ENCODE data around the gene ZSCAN5A.
"Not testable (repeated sequence)": the region's sequence is repeated elsewhere in the genome, so short reads cannot be mapped to it uniquely, and the experiment has no call there.

The ZSCAN5A gene

DNA sequence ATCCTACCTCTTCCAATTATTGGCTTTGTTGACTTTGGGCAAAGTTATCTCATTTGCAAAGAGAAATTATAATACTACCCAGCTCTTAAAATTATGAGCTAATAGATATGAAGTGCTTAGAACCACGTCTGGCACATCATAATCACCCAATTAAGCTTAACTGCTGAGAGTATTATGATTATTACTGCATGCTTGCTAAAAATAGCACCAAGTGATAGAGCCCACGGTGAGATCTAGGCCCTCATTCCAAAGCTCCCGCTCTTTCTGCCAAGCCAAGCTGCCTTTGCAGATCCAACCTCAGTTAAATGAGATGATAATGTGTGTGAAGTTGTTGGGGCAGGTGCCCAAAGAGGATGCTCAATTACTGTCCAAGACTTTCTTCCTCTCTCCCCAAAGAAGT lies 48.6 kb downstream of the ZSCAN5A start:
- no peak for ATAC-seq
- Mint-ChIP-seq H3K36me3 (no peaks in the 10 kb centered on the region), H3K4me1 (no peaks in the 10 kb centered on the region), H3K4me3 (no peak overlapping the region), H3K9me3 (no peaks in the 10 kb centered on the region), H3K27ac (no peak overlapping the region)
- DNase-seq (ENCODE audit: low spot score in 2 of 2) = no peak

DNA sequence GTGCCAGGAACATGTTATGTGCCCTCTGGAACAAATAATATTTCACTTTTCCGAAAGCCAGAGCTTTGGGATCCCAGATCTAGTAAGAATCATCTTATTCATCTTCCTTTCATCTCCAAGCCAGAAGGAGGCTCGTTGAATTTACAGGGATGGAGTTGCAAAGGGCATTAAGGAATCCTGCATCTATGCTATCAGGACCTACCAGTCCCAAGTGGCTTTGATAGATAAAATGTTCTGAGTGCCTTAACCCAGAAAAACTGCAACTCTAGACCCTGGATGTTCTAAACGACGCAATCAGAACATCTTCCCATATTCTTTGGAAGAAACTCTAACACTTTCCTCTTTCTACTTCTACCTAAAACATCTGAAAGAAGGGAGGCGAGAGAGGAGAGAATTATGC lies 51.3 kb downstream of the ZSCAN5A start:
- Mint-ChIP-seq H3K27ac (no peak overlapping the region), H3K4me1 (no peaks in the 10 kb centered on the region), H3K9me3 (no peaks in the 10 kb centered on the region), H3K4me3 (no peak overlapping the region), H3K36me3 (no peaks in the 10 kb centered on the region)
- DNase-seq (ENCODE audit: low spot score in 2 of 2) (no peak), ATAC-seq (no peak)

DNA sequence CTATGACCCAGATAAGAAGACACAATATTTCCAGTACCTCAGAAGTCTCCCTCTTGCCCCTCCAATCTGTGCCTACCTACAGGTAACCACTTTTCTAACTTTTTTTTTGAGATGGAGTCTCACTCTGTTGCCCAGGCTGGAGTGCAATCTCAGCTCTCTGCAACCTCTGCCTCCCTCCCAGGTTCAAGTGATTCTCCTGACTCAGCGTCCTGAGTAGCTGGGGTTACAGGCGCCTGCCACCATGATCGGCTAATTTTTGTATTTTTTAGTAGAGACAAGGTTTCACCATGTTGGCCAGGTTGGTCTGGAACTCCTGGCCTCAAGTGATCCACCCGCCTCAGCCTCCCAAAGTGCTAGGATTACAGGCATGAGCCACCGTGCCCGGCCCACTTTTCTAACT lies 52.7 kb downstream of the ZSCAN5A start:
- H3K4me1 Mint-ChIP-seq; ATAC-seq; DNase-seq (ENCODE audit: low spot score in 2 of 2); H3K4me3 Mint-ChIP-seq; H3K36me3 Mint-ChIP-seq; H3K9me3 Mint-ChIP-seq; H3K27ac Mint-ChIP-seq: not testable (repeated sequence)

DNA sequence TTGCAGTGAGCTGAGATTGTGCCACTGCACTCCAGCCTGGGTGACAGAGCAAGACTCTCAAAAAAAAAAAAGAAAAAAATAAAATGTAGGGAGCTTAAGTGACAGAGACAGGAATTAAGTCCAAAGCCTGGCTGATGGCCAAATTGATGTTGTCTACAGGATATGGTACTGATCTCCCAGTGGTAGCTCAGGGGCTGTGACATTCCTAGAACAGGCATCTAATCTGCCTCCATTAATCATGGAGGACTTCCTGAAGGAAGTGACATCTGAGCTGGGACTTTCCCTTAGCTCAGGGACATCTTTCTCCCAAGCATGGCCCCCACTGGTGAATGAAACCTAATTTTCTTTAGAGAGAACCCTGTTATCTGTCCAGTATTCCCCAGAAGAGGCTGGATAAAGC lies 53.5 kb downstream of the ZSCAN5A start:
- Mint-ChIP-seq H3K9me3 (no peaks in the 10 kb centered on the region), H3K27ac (no peak overlapping the region), H3K4me3 (no peak overlapping the region), H3K4me1 (no peaks in the 10 kb centered on the region), H3K36me3 (no peaks in the 10 kb centered on the region)
- DNase-seq (ENCODE audit: low spot score in 2 of 2) (no peak), ATAC-seq (no peak)

GRCh38 chr19:56258272-56258671 lies 56.4 kb downstream of the ZSCAN5A start:
- no peak overlapping the region for H3K4me3 Mint-ChIP-seq
- no peaks in the 10 kb centered on the region for H3K36me3 Mint-ChIP-seq
- no peaks in the 10 kb centered on the region for H3K9me3 Mint-ChIP-seq
- no peaks in the 10 kb centered on the region for H3K4me1 Mint-ChIP-seq
- ATAC-seq (no peak), DNase-seq (ENCODE audit: low spot score in 2 of 2) (no peak)
- H3K27ac Mint-ChIP-seq = no peak overlapping the region

GRCh38 chr19:56253737-56254136 lies 60.9 kb downstream of the ZSCAN5A start:
- Mint-ChIP-seq H3K27ac (no peak overlapping the region), H3K9me3 (no peaks in the 10 kb centered on the region), H3K36me3 (no peaks in the 10 kb centered on the region), H3K4me3 (no peak overlapping the region), H3K4me1 (peaks cover 8% of the 10 kb centered on the region)
- ATAC-seq (no peak), DNase-seq (ENCODE audit: low spot score in 2 of 2) (no peak)

DNA sequence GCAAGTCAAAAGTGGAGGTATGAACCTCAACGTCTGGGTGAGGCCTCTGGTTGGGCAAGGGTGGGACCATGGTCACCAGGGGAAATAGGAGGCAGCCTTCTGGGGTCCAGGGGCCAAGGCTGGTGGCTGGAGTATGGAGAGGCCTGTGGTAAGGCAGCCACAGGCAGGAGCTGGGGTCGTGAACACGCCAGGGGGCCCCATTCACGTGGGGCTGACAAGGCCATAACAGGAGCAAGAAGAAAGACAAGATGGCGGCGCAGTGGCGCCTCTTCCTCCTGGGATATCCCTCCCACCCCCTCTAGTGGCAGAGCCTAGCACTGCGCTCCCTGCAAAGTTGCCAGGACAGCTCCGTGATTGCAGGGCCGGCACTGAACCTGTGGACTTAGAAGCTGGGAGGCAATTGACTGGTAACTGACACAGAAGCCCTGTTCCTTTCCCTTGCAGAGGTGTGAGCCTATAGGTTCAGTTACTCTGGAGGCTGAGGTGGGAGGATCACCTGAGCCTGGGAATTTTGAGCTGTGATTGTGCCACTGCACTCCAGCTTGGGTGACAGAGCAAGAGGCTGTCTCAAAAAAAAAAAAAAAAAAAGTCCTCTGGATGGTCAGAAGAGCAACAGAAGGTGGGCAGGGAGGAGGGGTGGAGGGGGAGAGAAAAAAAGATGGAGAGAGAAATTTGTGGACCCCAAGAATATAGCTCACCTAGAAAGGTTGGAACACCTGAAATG lies 61.8 kb downstream of the ZSCAN5A start:
- ATAC-seq (peak; percentile 69), DNase-seq (ENCODE audit: low spot score in 2 of 2) (peak; percentile 59 to 90)
- no peaks in the 10 kb centered on the region for H3K36me3 Mint-ChIP-seq
- no peak overlapping the region for H3K4me3 Mint-ChIP-seq
- peak overlapping the region; percentile 15 for H3K27ac Mint-ChIP-seq
- no peaks in the 10 kb centered on the region for H3K9me3 Mint-ChIP-seq
- peaks cover 8% of the 10 kb centered on the region for H3K4me1 Mint-ChIP-seq

DNA sequence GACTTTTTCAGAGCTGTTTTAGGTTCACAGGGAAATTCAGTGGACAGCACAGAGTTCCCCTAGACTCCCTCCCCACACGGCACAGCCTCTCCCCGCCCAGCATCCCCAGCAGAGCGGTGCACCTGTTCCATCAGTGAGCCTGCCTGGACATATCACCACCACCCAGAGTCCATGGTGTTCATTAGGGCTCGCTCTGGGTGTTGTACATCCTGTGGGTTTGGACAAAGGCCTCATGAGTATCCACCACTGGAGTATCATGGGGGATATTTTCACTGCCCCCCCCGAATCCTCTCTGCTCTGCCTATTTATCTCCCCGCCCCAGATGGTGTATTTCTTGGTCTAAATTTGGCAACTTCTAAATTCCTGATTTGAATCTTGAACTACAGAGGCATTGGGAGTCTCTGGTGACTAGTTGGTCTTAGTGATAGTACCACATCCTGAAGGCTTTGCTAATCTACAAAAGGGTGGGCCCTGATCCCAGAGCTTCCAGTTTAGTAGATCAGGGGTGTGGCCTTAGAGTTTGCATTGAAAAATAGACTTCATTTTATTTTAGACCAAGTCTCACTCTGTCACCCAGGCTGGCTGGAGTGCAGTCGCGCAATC lies 65.8 kb downstream of the ZSCAN5A start:
- H3K27ac Mint-ChIP-seq; DNase-seq (ENCODE audit: low spot score in 2 of 2); H3K4me1 Mint-ChIP-seq; H3K36me3 Mint-ChIP-seq; H3K9me3 Mint-ChIP-seq; ATAC-seq; H3K4me3 Mint-ChIP-seq: not testable (repeated sequence)

DNA sequence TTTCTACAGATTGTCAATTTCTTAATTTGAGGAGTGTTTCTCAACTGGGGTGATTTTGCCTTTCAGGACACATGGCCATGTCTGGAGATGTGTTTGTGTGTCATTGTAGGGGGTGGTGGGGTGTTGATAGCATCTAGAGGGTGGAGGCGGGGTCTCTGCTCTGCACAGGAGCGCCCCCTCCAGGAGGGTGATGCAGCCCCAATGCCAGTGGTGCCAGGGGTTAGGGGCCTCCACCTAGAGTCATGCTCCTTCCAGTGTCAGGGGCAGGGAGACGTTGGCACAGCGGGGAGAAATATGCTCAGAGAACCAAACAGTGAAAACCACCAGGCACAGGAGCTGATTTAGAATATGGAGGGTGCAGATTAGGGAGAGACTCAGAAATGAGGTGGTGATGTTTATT lies 68.9 kb downstream of the ZSCAN5A start:
- H3K36me3 Mint-ChIP-seq; DNase-seq (ENCODE audit: low spot score in 2 of 2); ATAC-seq; H3K4me1 Mint-ChIP-seq; H3K27ac Mint-ChIP-seq; H3K9me3 Mint-ChIP-seq; H3K4me3 Mint-ChIP-seq: not testable (repeated sequence)

GRCh38 chr19:56245121-56245740 lies 69.4 kb downstream of the ZSCAN5A start:
- H3K27ac Mint-ChIP-seq = no peak overlapping the region
- no peak for DNase-seq (ENCODE audit: low spot score in 2 of 2)
- H3K4me1 Mint-ChIP-seq = no peaks in the 10 kb centered on the region
- no peaks in the 10 kb centered on the region for H3K9me3 Mint-ChIP-seq
- no peak for ATAC-seq
- no peaks in the 10 kb centered on the region for H3K36me3 Mint-ChIP-seq
- no peak overlapping the region for H3K4me3 Mint-ChIP-seq

DNA sequence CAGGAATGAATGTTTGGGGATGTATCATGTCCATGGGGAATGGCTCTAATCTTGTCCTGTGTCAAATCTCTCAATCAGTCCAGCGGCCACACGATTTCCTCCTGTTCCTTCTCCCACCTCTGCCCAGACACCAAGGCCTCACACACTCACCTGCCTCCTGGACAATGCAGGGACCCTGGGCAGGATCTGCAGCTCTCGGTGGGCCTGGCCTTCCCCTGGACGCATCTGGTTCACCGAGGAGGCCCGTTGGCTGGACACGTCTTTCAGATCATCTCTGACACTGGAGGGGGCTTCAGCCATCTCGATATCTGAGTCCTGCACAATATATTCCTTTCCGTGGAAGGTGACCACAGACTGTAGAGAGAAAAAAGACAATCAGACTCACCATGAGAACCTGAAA lies 91.2 kb downstream of the ZSCAN5A start:
- H3K4me3 Mint-ChIP-seq = no peak overlapping the region
- H3K9me3 Mint-ChIP-seq = no peaks in the 10 kb centered on the region
- peaks cover 10% of the 10 kb centered on the region for H3K36me3 Mint-ChIP-seq
- ATAC-seq (no peak), DNase-seq (ENCODE audit: low spot score in 2 of 2) (no peak)
- H3K4me1 Mint-ChIP-seq = no peaks in the 10 kb centered on the region
- no peak overlapping the region for H3K27ac Mint-ChIP-seq

DNA sequence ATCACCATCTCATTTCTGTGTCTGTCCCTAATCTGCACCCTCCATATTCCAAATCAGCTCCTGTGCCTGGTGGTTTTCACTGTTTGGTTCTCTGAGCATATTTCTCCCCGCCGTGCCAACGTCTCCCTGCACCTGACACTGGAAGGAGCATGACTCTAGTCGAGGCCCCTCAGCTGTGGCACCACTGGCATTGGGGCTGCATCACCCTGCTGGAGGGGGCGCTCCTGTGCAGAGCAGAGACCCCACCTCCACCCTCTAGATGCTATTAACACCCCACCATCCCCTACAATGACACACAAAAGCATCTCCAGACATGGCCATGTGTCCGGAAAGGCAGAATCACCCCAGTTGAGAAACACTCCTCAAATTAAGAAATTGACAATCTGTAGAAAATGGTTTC lies 91.7 kb downstream of the ZSCAN5A start:
- ATAC-seq (no peak), DNase-seq (ENCODE audit: low spot score in 2 of 2) (no peak)
- H3K4me3 Mint-ChIP-seq = no peak overlapping the region
- no peaks in the 10 kb centered on the region for H3K9me3 Mint-ChIP-seq
- H3K27ac Mint-ChIP-seq = no peak overlapping the region
- H3K4me1 Mint-ChIP-seq = no peaks in the 10 kb centered on the region
- peaks cover 10% of the 10 kb centered on the region for H3K36me3 Mint-ChIP-seq

- Mint-ChIP-seq H3K27ac (no peak overlapping the region), H3K4me1 (no peaks in the 10 kb centered on the region), H3K36me3 (peaks cover 10% of the 10 kb centered on the region), H3K4me3 (no peak overlapping the region), H3K9me3 (no peaks in the 10 kb centered on the region)
- ATAC-seq (no peak), DNase-seq (ENCODE audit: low spot score in 2 of 2) (no peak)
These were observed 92.8 kb downstream of the ZSCAN5A start for GRCh38 chr19:56221851-56222250.

DNA sequence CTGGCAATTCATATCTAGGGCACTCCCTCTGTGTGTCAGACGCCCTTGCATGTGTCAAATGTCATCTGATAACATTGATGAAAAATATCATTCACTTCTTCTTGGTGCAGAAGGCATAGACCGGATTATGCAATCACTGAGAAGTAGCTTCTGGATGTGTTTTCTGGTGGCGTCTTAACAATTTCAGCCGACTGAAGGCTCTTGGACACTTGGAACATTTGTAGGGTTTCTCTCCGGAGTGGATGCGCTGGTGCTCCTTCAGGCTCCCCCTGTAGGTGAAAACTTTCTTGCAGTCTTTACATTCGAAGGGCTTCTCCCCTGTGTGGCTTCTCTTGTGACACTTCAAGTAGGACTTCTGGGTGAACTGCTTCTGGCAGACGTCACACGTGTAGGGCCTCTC lies 93.2 kb downstream of the ZSCAN5A start:
- not testable (repeated sequence) for H3K4me3 Mint-ChIP-seq; H3K9me3 Mint-ChIP-seq; H3K27ac Mint-ChIP-seq; DNase-seq (ENCODE audit: low spot score in 2 of 2); ATAC-seq; H3K4me1 Mint-ChIP-seq
- peaks cover 10% of the 10 kb centered on the region for H3K36me3 Mint-ChIP-seq

- H3K9me3 Mint-ChIP-seq = no peaks in the 10 kb centered on the region
- no peak overlapping the region for H3K4me3 Mint-ChIP-seq
- H3K36me3 Mint-ChIP-seq = peaks cover 10% of the 10 kb centered on the region
- H3K27ac Mint-ChIP-seq = no peak overlapping the region
- ATAC-seq = no peak
- DNase-seq (ENCODE audit: low spot score in 2 of 2) = no peak
- H3K4me1 Mint-ChIP-seq = no peaks in the 10 kb centered on the region
These were observed 95.7 kb downstream of the ZSCAN5A start for GRCh38 chr19:56218961-56219360.
